Neural cell (in vitro differentiated cells): ENCODE measurements around the gene DRAM2.

Experiments
- EP300 ChIP-seq: fragments of 450-650 bp; conservative IDR thresholded peaks from 2 replicates; pipeline ENCODE4 v1.6.1; 2014; ENCODE audit warnings: antibody characterized with exemption, mild to moderate bottlenecking, moderate library complexity; ENCODE audit not compliant: poor library complexity, severe bottlenecking
- TF ChIP-seq, protein P1 (sequence below): fragments of 450-650 bp; IDR thresholded peaks from 2 replicates; pipeline ENCODE4 v1.5.1; 2014; ENCODE audit warnings: antibody characterized with exemption, mild to moderate bottlenecking, moderate library complexity; ENCODE audit not compliant: poor library complexity, severe bottlenecking

GRCh38 chr1:111099289-111099688 is 40.6 kb downstream of the DRAM2 start:
- TF ChIP-seq, protein P1, sequence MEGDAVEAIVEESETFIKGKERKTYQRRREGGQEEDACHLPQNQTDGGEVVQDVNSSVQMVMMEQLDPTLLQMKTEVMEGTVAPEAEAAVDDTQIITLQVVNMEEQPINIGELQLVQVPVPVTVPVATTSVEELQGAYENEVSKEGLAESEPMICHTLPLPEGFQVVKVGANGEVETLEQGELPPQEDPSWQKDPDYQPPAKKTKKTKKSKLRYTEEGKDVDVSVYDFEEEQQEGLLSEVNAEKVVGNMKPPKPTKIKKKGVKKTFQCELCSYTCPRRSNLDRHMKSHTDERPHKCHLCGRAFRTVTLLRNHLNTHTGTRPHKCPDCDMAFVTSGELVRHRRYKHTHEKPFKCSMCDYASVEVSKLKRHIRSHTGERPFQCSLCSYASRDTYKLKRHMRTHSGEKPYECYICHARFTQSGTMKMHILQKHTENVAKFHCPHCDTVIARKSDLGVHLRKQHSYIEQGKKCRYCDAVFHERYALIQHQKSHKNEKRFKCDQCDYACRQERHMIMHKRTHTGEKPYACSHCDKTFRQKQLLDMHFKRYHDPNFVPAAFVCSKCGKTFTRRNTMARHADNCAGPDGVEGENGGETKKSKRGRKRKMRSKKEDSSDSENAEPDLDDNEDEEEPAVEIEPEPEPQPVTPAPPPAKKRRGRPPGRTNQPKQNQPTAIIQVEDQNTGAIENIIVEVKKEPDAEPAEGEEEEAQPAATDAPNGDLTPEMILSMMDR: no peak
- no peak for TF ChIP-seq EP300
